SJCRH30 (cell line): ENCODE measurements around the gene CNTD1. TPM values are rescaled to one million over a fixed set of nuclear protein-coding genes. Genes with fewer than 3 reads are reported as not detected.

Experiments
- DNase-seq, 2 experiments: peaks; one replicate each; pipeline ENCODE4 v3.0.0-alpha.2; 2015 to 2020
- H3K27ac ChIP-seq: fragments of 250-450 bp; sonication (Bioruptor Pico); 2 replicates; pipeline ENCODE4 v1.5.1; 2020; ENCODE audit warnings: mild to moderate bottlenecking, moderate library complexity
- H3K27me3 ChIP-seq: fragments of 250-450 bp; sonication (Bioruptor Pico); 2 replicates; pipeline ENCODE4 v1.5.1; 2020; ENCODE audit warnings: mild to moderate bottlenecking, moderate library complexity
- H3K36me3 ChIP-seq: fragments of 250-450 bp; sonication (Bioruptor Pico); 2 replicates; pipeline ENCODE4 v1.5.1; 2020; ENCODE audit warnings: mild to moderate bottlenecking, moderate library complexity
- H3K4me1 ChIP-seq: fragments of 250-450 bp; sonication (Bioruptor Pico); 2 replicates; pipeline ENCODE4 v1.5.1; 2020; ENCODE audit warnings: mild to moderate bottlenecking, moderate library complexity
- H3K4me3 ChIP-seq: fragments of 250-450 bp; sonication (Bioruptor Pico); 2 replicates; pipeline ENCODE4 v1.5.1; 2020; ENCODE audit warnings: mild to moderate bottlenecking, moderate library complexity
- H3K9me3 ChIP-seq: fragments of 250-450 bp; sonication (Bioruptor Pico); replicated peaks from 2 replicates; pipeline ENCODE4 v1.5.1; 2020; ENCODE audit warnings: mild to moderate bottlenecking, moderate library complexity
- total RNA-seq: library from RNA; depleted of rRNA; stranded (reverse); fragments of >200 nt; shearing (Covaris generic); gene quantifications from 2 replicates; pipeline ENCODE4 v1.2.3, GENCODE V29; 2014

The CNTD1 gene
- total RNA-seq, 1 experiment from 2014 or later, result 0.10 TPM

DNA sequence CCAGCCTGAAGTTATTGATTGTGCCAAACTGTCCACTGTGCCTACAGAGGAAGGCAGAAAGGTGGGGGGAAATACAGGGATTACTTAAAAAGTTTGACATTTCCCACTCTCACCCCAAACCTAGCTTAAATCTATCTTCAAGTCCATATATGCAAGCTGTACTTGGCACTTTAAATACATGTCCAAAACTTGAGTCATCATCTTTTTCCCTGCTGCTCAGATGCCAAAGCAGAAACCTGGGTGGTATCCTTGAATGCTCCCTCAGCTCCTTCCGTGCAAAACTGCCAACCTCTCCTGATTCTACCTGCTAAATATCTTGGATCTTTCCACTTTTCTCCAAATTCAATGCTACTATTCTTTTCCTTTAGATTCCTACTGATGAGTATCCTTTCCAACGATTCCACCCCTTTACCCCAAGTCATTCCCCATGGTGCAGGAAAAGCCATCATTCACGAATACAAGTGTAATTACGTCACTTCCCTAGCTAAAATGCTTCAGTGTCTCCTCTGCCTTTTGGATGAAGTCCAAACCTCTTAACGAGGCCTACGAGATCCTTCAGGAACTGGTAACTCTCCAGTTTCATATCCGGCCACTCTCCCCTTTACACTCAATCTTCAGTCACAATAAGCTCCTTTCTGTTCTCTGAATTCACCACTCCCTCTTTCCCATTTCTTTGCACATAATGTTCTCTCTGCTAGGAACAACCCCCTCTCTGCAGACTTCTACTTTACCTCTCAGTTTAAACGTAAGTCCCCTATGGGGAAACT lies 16.2 kb downstream of the CNTD1 start:
- H3K9me3 ChIP-seq, result no peaks in the 10 kb centered on the region
- no peak for DNase-seq
- H3K27me3 ChIP-seq, result no peaks in the 10 kb centered on the region
- peaks cover 48% of the 10 kb centered on the region for H3K36me3 ChIP-seq
- no peak overlapping the region for H3K27ac ChIP-seq
- no peaks in the 10 kb centered on the region for H3K4me1 ChIP-seq
- no peak overlapping the region for H3K4me3 ChIP-seq

DNA sequence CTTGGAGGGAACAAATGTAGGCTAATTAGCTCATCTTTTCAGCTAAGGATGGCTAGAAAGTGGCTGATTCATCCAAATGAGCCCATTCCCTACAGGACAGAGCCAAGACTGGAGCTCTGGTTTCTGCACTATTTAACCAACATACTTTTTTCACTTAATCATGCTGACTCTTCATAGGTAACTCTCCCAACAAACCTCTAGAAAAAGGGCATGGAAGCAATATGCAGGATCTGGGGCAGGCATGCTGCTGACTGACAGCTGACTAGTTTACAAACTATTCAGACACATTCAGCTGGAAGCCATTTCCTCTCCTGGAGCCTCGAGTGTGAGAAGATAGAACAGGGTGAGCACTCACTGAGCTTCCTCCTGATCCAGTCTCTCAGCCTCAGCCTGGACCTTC lies 19.2 kb downstream of the CNTD1 start:
- H3K4me3 ChIP-seq, result no peak overlapping the region
- DNase-seq, result no peak
- no peak overlapping the region for H3K27ac ChIP-seq
- H3K4me1 ChIP-seq, result no peaks in the 10 kb centered on the region
- H3K9me3 ChIP-seq, result no peaks in the 10 kb centered on the region
- peaks cover 55% of the 10 kb centered on the region for H3K36me3 ChIP-seq
- H3K27me3 ChIP-seq, result no peaks in the 10 kb centered on the region

DNA sequence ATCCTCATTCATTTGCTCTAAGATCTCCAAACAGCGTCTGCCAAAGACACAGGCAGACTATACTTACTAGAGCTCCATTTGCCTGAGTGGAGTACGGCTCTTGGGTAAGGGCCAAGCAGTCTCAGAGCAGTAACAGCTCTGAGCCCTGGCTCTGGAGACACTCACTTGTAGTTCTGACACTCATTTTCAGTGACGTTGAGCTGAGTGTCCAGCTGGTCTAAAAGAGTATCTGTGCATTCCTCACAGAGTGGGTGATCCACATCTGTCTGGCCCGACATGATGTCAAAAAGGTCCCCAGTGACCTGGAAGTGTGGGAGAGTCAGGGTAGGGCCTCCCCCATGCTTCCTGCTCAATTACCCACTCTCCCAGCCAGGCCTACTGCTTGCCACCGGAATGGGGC lies 19.7 kb downstream of the CNTD1 start:
- H3K36me3 ChIP-seq, result peaks cover 55% of the 10 kb centered on the region
- H3K27me3 ChIP-seq, result no peaks in the 10 kb centered on the region
- no peak overlapping the region for H3K27ac ChIP-seq
- H3K4me3 ChIP-seq, result no peak overlapping the region
- no peak for DNase-seq
- H3K4me1 ChIP-seq, result no peaks in the 10 kb centered on the region
- no peaks in the 10 kb centered on the region for H3K9me3 ChIP-seq

DNA sequence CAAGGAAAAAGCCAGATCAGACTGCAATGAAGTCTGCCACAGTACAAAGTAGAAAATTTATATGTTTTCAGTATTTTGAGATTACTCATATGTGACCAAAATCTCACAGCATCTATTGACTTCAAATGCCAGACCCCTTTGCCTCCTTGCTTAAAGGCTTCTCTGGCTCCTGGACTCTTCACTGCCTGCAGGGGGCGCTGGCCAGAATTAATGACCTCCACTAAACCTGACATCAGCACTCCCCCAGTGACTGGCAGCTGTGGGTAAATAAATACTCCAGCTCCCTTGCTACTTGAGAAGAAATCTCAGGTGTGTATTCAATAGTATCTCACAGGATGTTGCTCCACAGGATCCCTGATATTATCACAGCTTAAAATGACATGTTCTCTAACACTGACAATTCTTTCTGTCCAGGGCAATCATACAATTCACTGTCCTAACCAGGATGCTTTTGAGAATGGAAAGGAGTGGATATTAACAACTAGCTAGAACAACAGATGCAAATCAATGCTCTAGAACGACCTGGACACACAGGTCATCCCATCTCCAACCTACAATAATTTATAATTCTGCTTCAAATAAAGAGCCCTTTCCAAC lies 21.4 kb downstream of the CNTD1 start:
- Histone ChIP-seq H3K27me3 (no peaks in the 10 kb centered on the region), H3K36me3 (peaks cover 47% of the 10 kb centered on the region), H3K4me1 (no peaks in the 10 kb centered on the region), H3K4me3 (no peak overlapping the region), H3K9me3 (no peaks in the 10 kb centered on the region), H3K27ac (no peak overlapping the region)
- DNase-seq, result peak; percentile 68 to 83

DNA sequence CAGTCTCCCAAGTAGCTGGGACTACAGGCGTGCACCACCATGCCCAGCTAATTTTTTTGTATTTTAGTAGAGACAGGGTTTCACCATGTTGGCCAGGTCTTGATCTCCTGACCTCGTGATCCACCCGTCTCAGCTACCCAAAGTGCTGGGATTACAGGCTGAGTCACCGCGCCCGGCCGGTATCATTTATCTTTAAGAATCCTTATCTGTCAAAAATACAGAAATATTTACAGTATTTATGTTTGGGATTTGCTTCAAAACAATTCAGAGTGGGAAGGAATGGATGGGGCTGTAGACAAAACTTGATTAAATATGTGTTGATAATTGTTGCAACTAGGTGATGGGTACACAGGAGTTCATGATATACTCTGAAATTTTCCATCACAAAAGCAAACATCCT lies 22.5 kb downstream of the CNTD1 start:
- Histone ChIP-seq H3K4me3 (no peak overlapping the region), H3K4me1 (no peaks in the 10 kb centered on the region), H3K27me3 (no peaks in the 10 kb centered on the region), H3K27ac (no peak overlapping the region), H3K9me3 (no peaks in the 10 kb centered on the region), H3K36me3 (peaks cover 36% of the 10 kb centered on the region)
- DNase-seq, result no peak

DNA sequence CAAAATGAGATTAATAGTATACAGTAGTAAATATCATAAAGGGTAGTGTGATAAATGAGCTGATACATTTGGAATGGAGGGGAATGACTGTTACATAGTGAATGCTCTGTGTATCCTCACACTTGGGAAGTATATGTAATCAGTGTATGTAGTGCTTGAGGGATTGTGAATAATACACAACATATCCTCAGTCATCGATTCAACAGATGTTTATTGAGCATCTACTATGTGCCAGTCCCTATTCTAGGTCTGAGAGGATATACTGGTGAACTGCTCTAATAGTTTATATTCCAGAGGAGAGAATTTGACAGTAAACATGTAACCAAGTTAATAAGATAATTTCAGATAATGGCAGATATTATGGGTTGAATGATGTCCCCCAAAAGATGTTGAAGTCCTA lies 28.8 kb downstream of the CNTD1 start:
- Histone ChIP-seq H3K4me1 (no peaks in the 10 kb centered on the region), H3K27me3 (no peaks in the 10 kb centered on the region), H3K36me3 (no peaks in the 10 kb centered on the region), H3K4me3 (no peak overlapping the region), H3K27ac (no peak overlapping the region), H3K9me3 (no peaks in the 10 kb centered on the region)
- DNase-seq, result no peak

DNA sequence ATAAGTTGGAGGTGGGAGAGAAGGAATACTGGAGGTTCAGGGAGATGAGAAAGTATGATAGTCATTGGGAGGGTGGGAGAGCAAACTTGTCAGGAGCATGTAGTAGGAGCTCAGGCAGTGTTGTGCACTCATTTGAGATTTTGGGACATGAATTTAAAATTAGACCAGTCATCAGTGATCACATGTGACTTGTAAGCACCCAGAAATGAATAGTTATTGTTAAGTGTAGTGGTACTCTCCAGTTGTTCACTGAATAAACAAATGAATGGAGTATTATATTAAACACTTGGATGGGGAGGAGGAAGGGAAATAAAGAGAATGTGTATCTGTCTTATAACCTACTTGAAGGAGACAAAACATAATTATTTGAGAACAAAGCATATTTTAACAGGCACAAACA lies 32.3 kb downstream of the CNTD1 start:
- Histone ChIP-seq H3K4me1 (no peaks in the 10 kb centered on the region), H3K9me3 (no peaks in the 10 kb centered on the region), H3K27ac (no peak overlapping the region), H3K36me3 (peaks cover 13% of the 10 kb centered on the region), H3K4me3 (no peak overlapping the region), H3K27me3 (no peaks in the 10 kb centered on the region)
- no peak for DNase-seq

DNA sequence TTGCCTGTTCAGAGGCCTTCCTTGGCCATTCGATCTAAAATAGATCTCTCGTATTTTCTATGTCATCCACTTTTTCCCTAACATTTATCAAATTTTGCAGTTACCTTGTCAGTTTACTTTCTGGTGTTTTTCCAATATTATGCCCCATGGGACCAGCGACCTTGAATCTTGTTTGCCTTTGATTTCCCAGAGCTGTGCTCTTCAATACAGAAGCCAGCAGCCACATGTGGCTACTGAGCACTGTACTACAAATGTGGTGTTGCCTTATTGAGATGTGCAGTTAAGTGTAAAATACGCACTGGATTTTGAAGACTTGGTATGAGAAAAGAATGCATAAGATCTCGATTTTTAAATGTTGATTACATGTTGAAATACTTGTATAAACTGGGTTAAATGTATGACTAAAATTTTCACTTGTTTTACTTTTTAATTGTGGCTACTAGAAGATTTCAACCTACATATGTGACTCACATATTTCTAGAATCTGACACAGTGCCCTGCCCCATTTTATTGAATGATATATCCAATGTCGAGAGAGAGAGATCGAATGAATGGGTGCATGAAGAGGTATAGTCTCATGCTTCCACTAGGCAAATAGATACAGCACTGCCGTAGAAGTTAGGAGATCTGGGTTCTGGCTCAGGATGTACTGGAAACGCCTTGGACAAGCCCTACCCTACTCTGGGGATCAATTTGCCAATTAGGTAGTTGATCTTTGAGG lies 33.7 kb downstream of the CNTD1 start:
- Histone ChIP-seq H3K36me3 (peaks cover 25% of the 10 kb centered on the region), H3K9me3 (no peaks in the 10 kb centered on the region), H3K4me1 (no peaks in the 10 kb centered on the region), H3K4me3 (peak overlapping the region; percentile 86), H3K27me3 (no peaks in the 10 kb centered on the region), H3K27ac (peak overlapping the region; percentile 79)
- DNase-seq, result no peak

DNA sequence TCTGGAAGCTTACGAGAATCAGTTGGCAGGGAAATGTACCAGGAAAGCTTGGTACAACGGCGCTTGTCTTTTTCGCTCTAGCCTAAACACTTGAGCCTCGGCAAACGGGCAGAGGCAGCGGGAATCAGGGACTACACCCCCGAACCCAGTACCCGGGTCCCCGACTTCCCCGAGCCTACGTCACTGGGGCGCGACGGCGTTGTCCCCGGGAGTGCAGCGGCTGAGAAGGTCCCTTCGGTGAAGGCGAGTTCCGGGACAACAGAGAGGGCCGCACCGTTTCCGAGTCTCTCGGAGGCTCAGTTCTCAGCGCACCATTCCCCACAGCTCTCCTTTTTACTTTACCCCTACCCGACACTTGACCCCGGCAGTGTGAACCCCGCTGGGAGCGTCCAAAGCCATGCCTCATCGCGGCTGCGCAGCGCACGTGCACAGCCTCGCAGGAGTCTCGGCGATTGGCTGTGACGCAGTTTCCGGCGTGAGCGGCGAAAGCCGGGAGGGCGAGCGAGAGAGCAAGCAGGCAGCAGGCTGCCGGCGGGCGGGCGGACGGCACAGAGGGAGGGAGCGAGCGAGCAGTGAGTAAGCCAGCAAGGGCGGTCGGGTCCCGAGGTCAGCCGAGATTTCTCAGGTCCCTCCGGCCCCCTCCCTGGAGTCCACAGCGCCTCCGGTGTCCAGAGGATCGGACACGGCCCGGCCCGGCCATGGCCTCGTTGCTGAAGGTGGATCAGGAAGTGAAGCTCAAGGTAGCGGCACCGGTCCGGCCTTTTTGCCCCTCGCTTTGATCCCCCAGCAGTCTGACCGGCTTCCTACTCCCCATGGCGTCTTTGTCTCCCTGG lies 34.5 kb downstream of the CNTD1 start, which contains the start of gene PSME3:
TSS of gene PSME3 (plus strand) at position 464 of the 833 bp plus-strand sequence. CDS start at position 699, 235 bp downstream.
- Histone ChIP-seq H3K36me3 (peaks cover 33% of the 10 kb centered on the region), H3K4me1 (no peaks in the 10 kb centered on the region), H3K9me3 (no peaks in the 10 kb centered on the region), H3K27ac (peak within 1 kb of the TSS; percentile 79), H3K27me3 (no peaks in the 10 kb centered on the region), H3K4me3 (peak within 1 kb of the TSS; percentile 86)
- DNase-seq, result peak; percentile 88 to 90

DNA sequence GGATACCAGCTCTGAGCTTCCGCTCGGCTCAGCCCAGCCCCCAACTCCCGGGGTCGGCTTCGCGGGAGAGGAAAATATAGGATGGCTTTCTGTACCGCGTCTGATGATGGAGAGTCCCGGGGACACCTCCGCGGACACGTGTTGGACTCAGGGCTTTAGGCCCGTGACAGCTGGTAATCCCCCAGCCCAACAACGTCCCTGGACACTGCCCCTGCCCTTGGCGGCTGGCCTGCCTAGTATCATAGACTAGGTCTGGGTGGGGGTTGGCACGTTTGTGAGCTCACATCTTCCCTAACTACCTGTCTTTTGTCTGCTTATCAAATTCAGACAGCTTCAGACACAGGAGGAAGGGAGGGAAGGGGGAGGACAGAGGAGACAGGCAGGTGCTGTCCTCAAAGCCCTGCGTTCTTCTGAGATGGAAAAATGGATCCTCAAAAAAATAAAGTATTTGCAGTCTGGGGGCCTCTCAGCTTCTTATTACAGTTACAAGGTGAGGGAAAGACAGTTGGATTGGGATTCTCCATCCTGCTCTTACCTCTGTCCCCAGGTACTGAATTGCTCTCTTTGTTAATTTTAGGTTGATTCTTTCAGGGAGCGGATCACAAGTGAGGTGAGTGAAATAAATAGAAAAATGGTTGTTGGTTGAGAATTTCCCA lies 35.2 kb downstream of the CNTD1 start:
- no peak for DNase-seq
- Histone ChIP-seq H3K36me3 (peaks cover 40% of the 10 kb centered on the region), H3K27ac (peak overlapping the region; percentile 79), H3K4me1 (no peaks in the 10 kb centered on the region), H3K4me3 (peak overlapping the region; percentile 86), H3K27me3 (no peaks in the 10 kb centered on the region), H3K9me3 (no peaks in the 10 kb centered on the region)

DNA sequence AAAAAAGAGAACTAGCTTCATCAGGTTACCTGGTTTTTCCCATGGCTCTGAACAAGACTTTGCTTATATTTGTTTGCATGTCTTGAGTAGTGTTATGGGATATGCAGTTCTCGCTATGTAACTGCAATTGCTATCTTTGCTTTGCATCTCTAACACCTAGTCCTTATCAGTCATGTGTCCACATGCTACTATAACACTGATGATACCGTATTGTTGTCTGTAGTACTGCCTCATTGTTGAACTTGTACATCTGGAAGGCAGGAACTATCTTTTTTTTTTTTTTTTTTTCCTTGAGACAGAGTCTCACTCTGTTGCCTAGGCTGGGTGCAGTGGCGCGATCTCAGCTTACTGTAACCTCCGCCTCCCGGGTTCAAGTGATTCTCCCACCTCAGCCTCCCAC lies 37.1 kb downstream of the CNTD1 start:
- peaks cover 53% of the 10 kb centered on the region for H3K36me3 ChIP-seq
- H3K4me3 ChIP-seq, result no peak overlapping the region
- H3K9me3 ChIP-seq, result no peaks in the 10 kb centered on the region
- no peaks in the 10 kb centered on the region for H3K4me1 ChIP-seq
- H3K27ac ChIP-seq, result no peak overlapping the region
- no peak for DNase-seq
- H3K27me3 ChIP-seq, result no peaks in the 10 kb centered on the region

DNA sequence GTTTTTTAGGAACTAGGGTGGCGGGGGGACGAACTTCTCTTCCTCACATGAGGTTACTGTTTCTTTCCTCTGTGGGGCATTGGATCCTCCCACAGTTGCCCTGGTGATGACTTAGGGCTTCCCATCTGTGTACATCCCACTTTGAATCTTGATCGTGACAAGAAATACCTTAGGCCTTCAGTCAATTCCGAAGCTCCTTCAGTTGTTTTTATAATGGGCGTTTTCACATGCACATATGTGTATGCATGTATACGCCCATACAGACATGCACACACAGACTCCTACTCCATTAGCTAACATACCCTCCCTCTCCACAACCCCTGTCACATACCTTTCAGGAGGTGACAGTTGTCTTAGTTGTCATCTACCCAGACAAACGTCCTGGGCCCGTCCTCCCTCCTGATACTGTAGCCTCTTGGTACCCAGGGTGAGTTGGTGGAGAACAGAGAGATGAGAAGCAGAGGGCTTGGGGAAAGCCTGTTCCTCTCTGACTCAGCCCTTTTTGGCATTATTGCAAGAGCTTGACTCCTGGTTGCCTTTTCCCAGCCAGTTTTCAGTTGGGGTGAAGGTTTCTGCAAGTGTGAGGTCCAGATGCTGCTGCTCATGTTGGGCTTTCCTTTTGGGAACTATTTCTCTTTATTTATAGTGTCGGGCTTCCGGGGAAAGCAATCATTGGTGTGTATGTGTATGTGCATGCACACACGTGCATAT lies 43.5 kb downstream of the CNTD1 start:
- Histone ChIP-seq H3K9me3 (no peaks in the 10 kb centered on the region), H3K36me3 (peaks cover 49% of the 10 kb centered on the region), H3K27me3 (no peaks in the 10 kb centered on the region), H3K4me3 (no peak overlapping the region), H3K4me1 (no peaks in the 10 kb centered on the region), H3K27ac (no peak overlapping the region)
- DNase-seq, result no peak

DNA sequence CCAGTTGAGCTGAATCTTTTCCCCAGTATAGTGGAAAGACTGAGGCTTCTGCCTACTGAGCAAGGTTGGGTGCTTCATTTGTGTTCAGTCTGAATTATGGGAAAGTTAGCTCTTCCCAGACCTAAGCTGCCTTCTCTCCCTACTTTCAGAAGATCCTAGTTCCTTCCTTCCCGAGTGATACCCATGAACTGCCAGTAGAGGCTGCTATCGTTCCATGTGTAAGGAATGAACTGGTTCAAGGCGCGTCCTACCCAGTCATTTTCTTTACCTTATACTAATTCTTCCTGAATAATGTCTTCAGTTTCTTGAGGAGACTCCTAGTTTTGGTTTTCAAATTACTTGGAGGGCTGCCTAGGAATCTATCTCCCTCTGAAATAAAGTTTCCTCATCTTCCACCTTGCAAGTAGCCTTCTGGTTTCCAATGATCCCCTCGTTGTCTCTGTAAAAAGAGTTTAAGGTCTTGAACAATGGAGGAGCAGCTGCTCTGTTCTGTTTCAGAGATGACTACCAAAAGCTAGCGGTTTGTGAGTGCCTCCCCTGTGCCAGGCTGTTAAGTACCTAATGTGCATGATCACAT lies 44.8 kb downstream of the CNTD1 start:
- Histone ChIP-seq H3K27me3 (no peaks in the 10 kb centered on the region), H3K9me3 (no peaks in the 10 kb centered on the region), H3K36me3 (peaks cover 36% of the 10 kb centered on the region), H3K4me1 (no peaks in the 10 kb centered on the region), H3K27ac (no peak overlapping the region), H3K4me3 (no peak overlapping the region)
- DNase-seq, result peak; percentile 28 to 71
